Measurements from ENCODE around the gene POLR1D.

POLR1D gene

DNA sequence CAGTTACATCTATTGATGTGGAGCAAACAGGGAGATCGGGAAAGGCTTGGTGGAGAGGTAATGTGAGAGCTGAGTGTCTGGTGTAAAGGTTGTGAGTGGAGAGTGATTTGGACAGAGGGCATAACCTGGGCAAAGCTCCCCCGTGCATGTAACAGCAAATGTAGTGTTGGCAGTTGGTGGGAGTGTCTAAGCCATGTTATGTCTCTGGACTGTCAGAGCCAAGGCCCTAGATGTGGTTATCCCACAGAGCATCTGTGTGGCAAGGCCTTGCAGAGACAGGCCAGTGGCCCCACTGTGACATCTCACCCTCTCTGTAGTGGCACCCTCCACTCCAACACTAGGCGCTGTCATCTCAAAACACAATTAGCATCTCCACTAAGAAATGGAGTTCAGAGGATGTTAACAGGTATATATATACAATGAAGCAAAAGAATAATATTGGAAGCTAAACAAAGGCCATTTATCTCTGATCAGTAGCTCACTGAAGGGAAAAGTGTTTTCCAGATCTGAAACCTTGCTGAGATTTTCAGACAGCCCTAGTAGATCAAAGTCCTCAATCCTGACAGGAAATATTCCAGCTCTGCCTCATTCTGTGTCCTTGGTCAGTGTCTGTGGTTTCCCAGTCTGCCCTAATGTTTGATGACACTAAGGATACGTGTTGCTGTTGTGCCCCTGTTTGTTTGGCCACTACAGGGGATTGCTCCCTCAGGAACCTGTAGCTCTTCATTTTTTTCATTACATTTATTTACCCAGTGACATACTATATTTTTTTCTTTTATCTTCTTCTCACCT, 20.2 kb downstream of the POLR1D start:
- no peak for DNase-seq

GRCh38 chr13:27643334-27644132, 21.8 kb downstream of the POLR1D start:
- DNase-seq = no peak

GRCh38 chr13:27644302-27644701, 22.6 kb downstream of the POLR1D start:
- no peak for DNase-seq

- DNase-seq = no peak
These were observed 28.6 kb downstream of the POLR1D start for GRCh38 chr13:27650312-27650711.

DNA sequence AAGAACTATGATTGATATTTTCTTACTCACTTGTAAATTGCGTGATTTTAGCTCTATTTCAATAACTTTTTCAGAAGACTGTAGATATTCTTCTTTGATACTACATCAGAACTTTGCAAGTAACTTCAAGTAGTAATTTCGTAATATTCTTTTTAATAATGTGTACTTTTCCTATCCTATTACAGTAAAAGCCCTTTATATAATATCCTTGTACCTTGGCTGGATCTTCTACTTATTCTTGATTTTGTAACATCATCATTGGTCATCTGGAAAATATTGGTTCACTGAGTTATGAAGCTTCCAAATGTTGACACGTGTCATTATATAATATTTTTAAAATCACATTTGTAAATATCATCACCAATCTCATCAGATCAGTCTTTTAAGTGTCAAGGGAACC, 32.4 kb downstream of the POLR1D start:
- no peak for DNase-seq

DNA sequence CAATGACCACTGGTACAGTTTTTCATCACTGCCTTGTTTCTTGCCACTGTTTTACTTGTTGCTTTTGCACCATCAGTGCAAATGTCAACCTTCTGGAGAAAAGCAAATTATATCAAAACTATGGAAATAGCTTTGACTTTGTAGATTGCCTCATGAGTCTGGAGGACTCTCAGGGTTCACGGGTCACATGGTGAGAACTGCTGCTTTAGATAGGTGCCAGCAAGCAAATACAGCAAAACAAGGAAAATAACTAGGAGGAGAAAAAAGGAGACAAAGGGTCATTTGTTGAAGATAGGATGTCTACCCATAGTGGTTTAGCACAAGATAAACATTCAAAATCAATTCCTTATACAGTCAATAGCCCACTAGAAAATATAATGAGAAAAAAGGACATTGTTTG, 33.1 kb downstream of the POLR1D start:
- DNase-seq = no peak

- DNase-seq = no peak
These were observed 36.0 kb downstream of the POLR1D start for GRCh38 chr13:27657724-27658123.

- DNase-seq = no peak
These were observed 36.9 kb downstream of the POLR1D start for GRCh38 chr13:27658546-27658945.

DNA sequence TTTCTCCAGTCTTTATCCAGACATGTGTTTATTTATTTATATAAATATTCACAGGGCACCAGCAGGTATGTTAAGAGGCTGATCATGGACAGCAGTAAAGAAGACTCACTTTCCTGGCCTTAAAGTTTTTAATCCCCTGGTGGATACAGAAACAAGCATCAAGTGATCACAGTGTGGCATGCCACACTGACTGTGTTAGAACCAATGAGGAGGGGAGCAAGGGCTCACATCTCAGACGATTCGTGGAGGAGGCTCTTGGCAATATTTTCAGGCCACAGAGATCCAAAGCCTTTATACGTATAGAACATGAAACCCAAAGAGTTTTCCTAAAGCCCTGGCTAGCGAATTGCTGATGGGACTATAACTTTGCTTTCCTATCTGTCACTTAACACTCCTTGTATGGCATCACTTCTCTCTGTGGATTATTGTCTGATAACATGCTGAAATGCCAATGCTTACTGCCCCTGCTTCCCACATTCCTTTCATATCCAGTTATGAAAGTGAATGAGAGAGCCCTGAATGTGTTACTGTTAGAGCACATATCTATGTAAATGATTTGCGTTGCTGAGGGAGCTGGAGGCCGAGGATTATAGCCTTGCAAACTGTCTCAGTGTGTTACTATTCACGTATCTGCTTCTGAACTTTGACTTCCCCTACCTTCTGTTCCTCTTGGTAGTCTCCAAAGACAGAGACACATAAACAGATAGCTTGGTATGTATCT, 37.6 kb downstream of the POLR1D start:
- no peak for DNase-seq

DNA sequence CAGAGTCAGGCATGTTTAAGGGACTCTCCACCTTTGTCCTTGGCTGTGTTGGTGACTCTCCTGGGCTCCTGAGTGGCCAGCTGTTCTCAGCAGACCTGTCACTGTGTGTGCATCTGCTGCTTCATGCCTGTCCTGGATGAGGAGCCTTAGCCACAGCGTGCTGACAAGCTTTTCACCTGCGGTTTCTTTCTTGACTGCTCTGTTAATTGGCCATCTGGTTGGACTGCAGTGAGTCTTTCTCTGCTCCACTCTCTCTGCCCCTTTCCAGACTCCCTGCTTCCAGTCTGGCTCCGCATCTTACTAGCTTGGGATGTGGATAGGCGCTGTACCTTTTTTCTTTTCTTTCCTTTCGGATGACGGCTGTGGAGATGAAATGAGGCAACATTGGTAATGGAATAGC, 38.8 kb downstream of the POLR1D start:
- no peak for DNase-seq

GRCh38 chr13:27661017-27661416, 39.3 kb downstream of the POLR1D start:
- DNase-seq = no peak

- DNase-seq = no peak
These were observed 41.2 kb downstream of the POLR1D start for GRCh38 chr13:27662738-27663470.

GRCh38 chr13:27663947-27664346, 42.3 kb downstream of the POLR1D start:
- DNase-seq = no peak

DNA sequence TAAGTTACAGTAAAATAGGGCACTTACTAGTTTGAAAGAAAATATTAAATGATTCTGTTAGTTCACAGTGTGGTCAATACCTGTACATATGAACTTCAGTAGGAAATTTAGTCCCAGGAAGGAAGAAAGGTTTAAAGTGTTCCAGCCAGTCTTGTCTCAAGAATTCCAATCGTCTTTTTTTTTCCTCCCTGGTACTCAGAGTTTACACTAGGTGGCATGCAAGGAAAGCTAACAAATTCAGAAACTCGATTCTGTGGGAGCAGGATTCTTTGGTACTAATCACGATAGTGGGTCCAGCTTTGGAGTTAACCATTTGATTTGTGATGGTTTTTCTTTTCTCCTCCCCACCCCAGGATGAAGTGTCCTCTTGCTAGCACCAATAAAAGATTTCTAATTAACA, 43.6 kb downstream of the POLR1D start:
- no peak for DNase-seq

DNA sequence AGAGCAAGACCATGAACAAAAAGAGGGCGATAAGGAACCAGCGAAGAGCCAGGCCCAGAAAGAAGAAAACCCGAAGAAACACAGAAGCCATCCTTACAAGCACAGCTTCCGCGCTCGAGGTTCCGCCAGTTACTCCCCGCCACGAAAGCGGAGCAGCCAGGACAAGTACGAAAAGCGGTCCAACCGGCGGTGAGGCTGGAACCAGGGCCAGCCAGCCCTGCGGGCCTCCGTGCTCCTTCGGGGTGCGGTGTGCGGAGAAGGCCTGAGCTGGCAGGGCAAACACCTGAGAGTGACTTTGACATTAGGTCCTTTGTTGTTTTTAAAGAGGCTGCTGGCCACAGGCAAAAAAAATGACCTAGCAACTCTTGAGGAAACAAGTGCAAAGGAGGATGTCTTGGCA, 44.1 kb downstream of the POLR1D start:
- DNase-seq = no peak

- no peak for DNase-seq
These were observed 45.3 kb downstream of the POLR1D start for GRCh38 chr13:27666951-27667350.

DNA sequence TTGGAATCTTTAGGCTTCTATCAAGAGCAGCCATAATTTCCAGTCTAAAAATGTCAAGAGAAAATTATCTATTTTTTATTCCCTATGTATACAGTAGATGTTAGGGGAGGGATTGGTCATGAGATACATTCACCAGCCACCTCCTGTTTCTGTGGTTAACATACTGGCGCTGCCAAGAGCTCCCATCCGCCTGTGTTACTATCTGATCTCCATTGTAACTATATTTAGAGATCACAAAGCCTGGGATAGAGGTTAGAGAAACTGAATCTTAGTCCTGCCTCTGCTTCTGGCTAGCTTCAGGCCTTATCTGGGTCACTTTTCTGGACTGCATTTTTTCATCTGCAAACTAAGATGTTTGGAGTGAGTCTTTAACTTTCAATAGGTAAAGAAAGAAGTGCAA, 46.3 kb downstream of the POLR1D start:
- no peak for DNase-seq

DNA sequence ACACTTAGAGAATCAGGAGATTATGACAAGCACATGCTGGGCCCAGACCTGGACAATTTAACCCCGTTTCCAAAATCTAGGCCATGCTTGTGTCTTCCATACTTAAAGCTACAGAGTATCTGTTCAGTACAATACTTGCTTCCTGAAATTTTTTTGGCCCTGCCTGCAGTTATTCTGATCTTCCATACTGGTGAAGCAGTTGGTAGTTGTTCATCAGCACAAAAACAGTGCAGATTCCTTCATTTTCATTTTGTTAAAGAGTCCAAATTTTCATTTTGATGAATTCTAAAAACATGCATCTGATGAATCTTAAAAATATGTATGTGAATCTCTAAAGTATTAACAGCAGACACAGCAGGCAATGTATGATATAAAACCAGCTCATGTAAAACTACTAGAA, 49.2 kb downstream of the POLR1D start:
- DNase-seq = no peak

GRCh38 chr13:27672025-27672424, 50.3 kb downstream of the POLR1D start:
- DNase-seq = no peak

All from activated CD8-positive, alpha-beta memory T cell treated with anti-CD3 and anti-CD28 coated beads, Interleukin-2, amount 50 U/mL, for 48 hours (primary cell).